ENCODE data around the gene LEMD2. TPM values are rescaled to one million over a fixed set of nuclear protein-coding genes. Genes with fewer than 3 reads are reported as not detected.

The LEMD2 gene
- total RNA-seq, 1 donor from 2014 or later, result 23.2 TPM

GRCh38 chr6:33733709-33734007, 55.3 kb downstream of the LEMD2 start:
- intact Hi-C loops (cut with DNase I), result no loop called here
- no peak for ATAC-seq

GRCh38 chr6:33732817-33733708, 55.9 kb downstream of the LEMD2 start:
- ATAC-seq, result no peak
- DNase-seq (ENCODE audit: missing footprints), result no peak
- intact Hi-C loops (cut with DNase I), result no loop called here

More at GRCh38 chr6:33733709-33734007, 55.3 kb downstream of the LEMD2 start:
- no peak for DNase-seq (ENCODE audit: missing footprints)

GRCh38 chr6:33732385-33732784, 56.5 kb downstream of the LEMD2 start:
- intact Hi-C loops (cut with DNase I), result no loop called here
- no peak for ATAC-seq
- no peak for DNase-seq (ENCODE audit: missing footprints)

- intact Hi-C loops (cut with DNase I), result no loop called here
- ATAC-seq, result peak; percentile 38
- DNase-seq (ENCODE audit: missing footprints), result no peak
Measured at GRCh38 chr6:33731751-33732282, 57.1 kb downstream of the LEMD2 start.

GRCh38 chr6:33731035-33731434, 57.9 kb downstream of the LEMD2 start:
- DNase-seq (ENCODE audit: missing footprints), result no peak
- intact Hi-C loops (cut with DNase I), result no loop called here
- ATAC-seq, result no peak

- intact Hi-C loops (cut with DNase I), result no loop called here
- DNase-seq (ENCODE audit: missing footprints) (no peak), ATAC-seq (no peak)
Measured at GRCh38 chr6:33730611-33731010, 58.3 kb downstream of the LEMD2 start.

GRCh38 chr6:33729059-33729458, 59.9 kb downstream of the LEMD2 start:
- intact Hi-C loops (cut with DNase I), result no loop called here
- ATAC-seq, result no peak
- no peak for DNase-seq (ENCODE audit: missing footprints)

- no peak for DNase-seq (ENCODE audit: missing footprints)
- intact Hi-C loops (cut with DNase I), result loop anchor here (1.0 kb wide), 1 partner anchor 18 kb away; the partner anchor contains the start of gene IP6K3
- peak; percentile 72 for ATAC-seq
Measured at GRCh38 chr6:33728438-33728837, 60.5 kb downstream of the LEMD2 start.

- intact Hi-C loops (cut with DNase I), result loop anchor here (1.0 kb wide), 1 partner anchor 18 kb away; the partner anchor contains the start of gene IP6K3
- ATAC-seq, result peak; percentile 58
- DNase-seq (ENCODE audit: missing footprints), result no peak
Measured at GRCh38 chr6:33727932-33728331, 61.0 kb downstream of the LEMD2 start.

GRCh38 chr6:33727126-33727525, 61.8 kb downstream of the LEMD2 start:
- ATAC-seq (no peak), DNase-seq (ENCODE audit: missing footprints) (no peak)
- intact Hi-C loops (cut with DNase I), result no loop called here

- ATAC-seq (no peak), DNase-seq (ENCODE audit: missing footprints) (no peak)
- intact Hi-C loops (cut with DNase I), result no loop called here
Measured at GRCh38 chr6:33726696-33727095, 62.2 kb downstream of the LEMD2 start.

GRCh38 chr6:33725891-33726673, 62.8 kb downstream of the LEMD2 start:
- DNase-seq (ENCODE audit: missing footprints) (no peak), ATAC-seq (no peak)
- intact Hi-C loops (cut with DNase I), result no loop called here

- intact Hi-C loops (cut with DNase I), result no loop called here
- DNase-seq (ENCODE audit: missing footprints), result no peak
- ATAC-seq, result no peak
Measured at GRCh38 chr6:33725222-33725621, 63.7 kb downstream of the LEMD2 start.

GRCh38 chr6:33724102-33725023, 64.6 kb downstream of the LEMD2 start:
- intact Hi-C loops (cut with DNase I), result no loop called here
- ATAC-seq (no peak), DNase-seq (ENCODE audit: missing footprints) (no peak)

- ATAC-seq (no peak), DNase-seq (ENCODE audit: missing footprints) (no peak)
- intact Hi-C loops (cut with DNase I), result no loop called here
Measured at GRCh38 chr6:33723371-33724085, 65.4 kb downstream of the LEMD2 start.

GRCh38 chr6:33722103-33722623, 66.8 kb downstream of the LEMD2 start:
- DNase-seq (ENCODE audit: missing footprints), result no peak
- intact Hi-C loops (cut with DNase I), result no loop called here
- ATAC-seq, result peak; percentile 32

GRCh38 chr6:33721508-33721907, 67.4 kb downstream of the LEMD2 start:
- intact Hi-C loops (cut with DNase I), result no loop called here
- no peak for ATAC-seq
- no peak for DNase-seq (ENCODE audit: missing footprints)

Measured in Right ventricle myocardium inferior (tissue), 1 donor.